Measurements from ENCODE around the gene ICOS. TPM values are rescaled to one million over a fixed set of nuclear protein-coding genes. Genes with fewer than 3 reads are reported as not detected.

Gene ICOS
- total RNA-seq, 1 donor from 2014 or later: 3.0 TPM

- Histone ChIP-seq H3K27me3 (ENCODE audit: low read depth) (no peaks in the 10 kb centered on the region), H3K9me3 (no peaks in the 10 kb centered on the region), H3K4me3 (no peak overlapping the region), H3K27ac (no peak overlapping the region), H3K36me3 (no peaks in the 10 kb centered on the region), H3K4me1 (peaks cover 9% of the 10 kb centered on the region)
- DNase-seq: no peak
- no peak for TF ChIP-seq CTCF (IDR thresholded peaks at IDR 0.05)
- intact Hi-C loops (cut with DNase I): no loop called here
- ATAC-seq: peak; percentile 36 to 48
Observed at GRCh38 chr2:203908797-203909185, 27.8 kb upstream of the ICOS start.

GRCh38 chr2:203909261-203909967 is 27.1 kb upstream of the ICOS start:
- Histone ChIP-seq H3K27ac (peak overlapping the region; percentile 51), H3K4me1 (peaks cover 9% of the 10 kb centered on the region), H3K4me3 (peak overlapping the region; percentile 39), H3K9me3 (no peaks in the 10 kb centered on the region), H3K27me3 (ENCODE audit: low read depth) (no peaks in the 10 kb centered on the region), H3K36me3 (no peaks in the 10 kb centered on the region)
- DNase-seq (no peak), ATAC-seq (peak; percentile 77 to 82)
- intact Hi-C loops (cut with DNase I): no loop called here
- peak; percentile 84 for TF ChIP-seq CTCF (IDR thresholded peaks at IDR 0.05)

- DNase-seq (no peak), ATAC-seq (no peak)
- peak overlapping the region; percentile 39 for H3K4me3 ChIP-seq
- H3K4me1 ChIP-seq: peaks cover 9% of the 10 kb centered on the region
- H3K27ac ChIP-seq: peak overlapping the region; percentile 51
- no peaks in the 10 kb centered on the region for H3K36me3 ChIP-seq
- TF ChIP-seq CTCF (IDR thresholded peaks at IDR 0.05): no peak
- H3K9me3 ChIP-seq: no peaks in the 10 kb centered on the region
- H3K27me3 ChIP-seq (ENCODE audit: low read depth): no peaks in the 10 kb centered on the region
- intact Hi-C loops (cut with DNase I): no loop called here
Observed at GRCh38 chr2:203909974-203910373, 26.6 kb upstream of the ICOS start.

- no peak for TF ChIP-seq CTCF (IDR thresholded peaks at IDR 0.05)
- Histone ChIP-seq H3K9me3 (no peaks in the 10 kb centered on the region), H3K27ac (no peak overlapping the region), H3K4me1 (peaks cover 3% of the 10 kb centered on the region), H3K4me3 (no peak overlapping the region), H3K36me3 (no peaks in the 10 kb centered on the region), H3K27me3 (ENCODE audit: low read depth) (no peaks in the 10 kb centered on the region)
- DNase-seq (no peak), ATAC-seq (no peak)
- intact Hi-C loops (cut with DNase I): no loop called here
Observed at GRCh38 chr2:203913947-203914346, 22.6 kb upstream of the ICOS start.

GRCh38 chr2:203914546-203915182 is 21.9 kb upstream of the ICOS start:
- H3K27ac ChIP-seq: no peak overlapping the region
- H3K9me3 ChIP-seq: no peaks in the 10 kb centered on the region
- TF ChIP-seq CTCF (IDR thresholded peaks at IDR 0.05): no peak
- intact Hi-C loops (cut with DNase I): no loop called here
- DNase-seq (no peak), ATAC-seq (no peak)
- H3K4me3 ChIP-seq: no peak overlapping the region
- no peaks in the 10 kb centered on the region for H3K4me1 ChIP-seq
- no peaks in the 10 kb centered on the region for H3K27me3 ChIP-seq (ENCODE audit: low read depth)
- H3K36me3 ChIP-seq: no peaks in the 10 kb centered on the region

Data from lower lobe of right lung (tissue), 2 donors.